Renal cortical epithelial cell (primary cell): Measurements from ENCODE around the gene SMURF2. TPM values are rescaled to one million over a fixed set of nuclear protein-coding genes. Genes with fewer than 3 reads are reported as not detected.

ENCODE experiments used
- DNase-seq: peaks from one replicate; pipeline ENCODE4 v3.0.0-alpha.2; 2011; ENCODE audit warnings: low read depth
- total RNA-seq: library from RNA; depleted of rRNA; stranded (reverse); fragments of >200 nt; gene quantifications from 2 replicates; pipeline ENCODE4 v1.2.3, GENCODE V29; 2014

SMURF2 gene
- total RNA-seq, 1 donor from 2014 or later: 77.1 TPM

GRCh38 chr17:64503341-64503740 lies 158.8 kb downstream of the SMURF2 start:
- no peak for DNase-seq

DNA sequence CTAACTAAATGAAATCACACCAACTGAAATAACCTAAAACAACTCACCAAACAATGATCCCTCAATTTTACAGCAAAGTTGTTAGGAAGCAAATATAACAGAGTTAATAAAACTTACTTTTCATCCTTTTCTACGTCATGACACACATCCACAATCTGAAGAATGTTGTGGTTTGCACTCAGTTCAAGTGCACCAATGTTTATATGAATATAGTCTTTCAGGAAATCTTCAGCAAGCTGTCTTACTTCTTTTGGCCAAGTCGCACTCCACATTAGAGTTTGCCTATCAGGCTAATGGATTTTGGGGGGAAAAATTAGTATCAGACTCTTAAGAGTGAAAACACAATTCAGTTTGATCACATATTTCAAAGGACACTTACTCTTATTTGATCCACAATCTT lies 159.3 kb downstream of the SMURF2 start:
- no peak for DNase-seq

GRCh38 chr17:64502021-64502420 lies 160.1 kb downstream of the SMURF2 start:
- DNase-seq: no peak

- no peak for DNase-seq
Measured at GRCh38 chr17:64500862-64501765, 161.0 kb downstream of the SMURF2 start.

- DNase-seq: no peak
Measured at GRCh38 chr17:64500487-64500859, 161.6 kb downstream of the SMURF2 start.

DNA sequence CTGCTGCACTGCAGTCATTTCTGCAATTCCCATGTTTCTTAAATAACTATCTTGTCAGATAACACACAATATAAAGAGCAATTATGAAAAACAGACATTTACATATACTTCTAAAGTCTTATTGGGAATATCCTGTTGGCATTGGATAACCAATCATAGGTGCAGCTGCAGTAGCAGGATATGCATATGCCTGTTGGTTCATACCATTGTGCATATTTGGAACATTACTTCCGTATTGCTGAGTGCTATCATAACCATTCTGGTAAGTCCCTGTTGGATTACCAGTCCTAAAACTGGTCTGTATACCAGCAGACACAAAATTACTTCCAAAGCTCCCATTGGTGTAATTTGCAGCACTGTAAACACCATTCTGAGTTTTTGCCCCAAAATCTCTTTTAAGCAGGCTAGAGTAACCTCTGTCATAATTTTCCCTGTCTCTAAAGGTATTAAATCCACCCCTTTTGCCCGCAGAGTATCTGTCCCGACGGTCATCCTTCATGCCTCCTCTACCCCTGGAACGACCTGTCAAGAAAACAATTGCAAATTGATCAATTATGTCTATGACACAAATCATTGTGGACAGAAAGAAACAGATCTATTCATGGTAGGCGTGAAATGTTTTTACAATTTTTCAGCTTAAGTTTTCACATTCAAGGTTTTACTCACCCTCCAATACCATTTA lies 162.2 kb downstream of the SMURF2 start:
- DNase-seq: no peak

DNA sequence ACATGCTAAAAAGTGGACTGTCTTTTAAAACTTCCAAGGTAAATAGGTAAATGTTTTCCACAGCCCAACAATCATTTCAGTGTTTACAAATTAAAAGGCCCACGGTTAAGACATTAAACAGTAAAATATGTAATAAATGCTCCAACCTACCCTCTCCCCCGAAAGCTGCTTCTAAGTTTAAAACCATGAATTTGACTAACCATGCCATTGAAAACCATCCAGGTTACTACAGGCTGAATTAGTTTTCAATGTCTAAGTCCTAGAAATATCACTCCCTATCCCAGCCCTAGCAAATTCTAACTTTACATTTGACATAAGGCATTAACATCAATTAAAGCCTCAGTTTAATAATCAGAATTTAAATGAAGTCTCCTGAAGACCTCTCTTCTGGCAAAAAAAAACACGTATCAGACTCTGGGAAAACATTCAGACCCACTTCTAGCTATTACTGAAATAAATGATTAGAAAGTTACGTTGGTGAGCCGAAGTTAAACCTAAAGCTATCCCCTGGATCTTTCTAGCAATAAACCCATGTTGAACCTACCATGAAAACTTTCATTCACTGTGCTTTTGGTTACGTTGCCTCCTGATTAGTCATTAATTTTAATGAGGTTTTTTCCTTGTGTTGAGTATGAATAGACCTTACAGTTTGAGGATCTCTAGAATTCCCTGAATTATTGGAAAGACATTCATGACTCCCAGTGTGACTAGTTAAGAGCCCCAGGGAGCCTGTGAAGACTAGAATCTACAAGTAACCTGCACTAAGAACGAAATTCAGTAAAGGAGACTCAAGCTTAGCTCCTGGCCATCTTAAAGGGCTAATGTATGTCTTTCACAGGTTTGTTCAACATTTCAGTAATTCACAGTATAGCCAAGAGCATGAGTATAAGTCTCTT lies 163.6 kb downstream of the SMURF2 start:
- no peak for DNase-seq

DNA sequence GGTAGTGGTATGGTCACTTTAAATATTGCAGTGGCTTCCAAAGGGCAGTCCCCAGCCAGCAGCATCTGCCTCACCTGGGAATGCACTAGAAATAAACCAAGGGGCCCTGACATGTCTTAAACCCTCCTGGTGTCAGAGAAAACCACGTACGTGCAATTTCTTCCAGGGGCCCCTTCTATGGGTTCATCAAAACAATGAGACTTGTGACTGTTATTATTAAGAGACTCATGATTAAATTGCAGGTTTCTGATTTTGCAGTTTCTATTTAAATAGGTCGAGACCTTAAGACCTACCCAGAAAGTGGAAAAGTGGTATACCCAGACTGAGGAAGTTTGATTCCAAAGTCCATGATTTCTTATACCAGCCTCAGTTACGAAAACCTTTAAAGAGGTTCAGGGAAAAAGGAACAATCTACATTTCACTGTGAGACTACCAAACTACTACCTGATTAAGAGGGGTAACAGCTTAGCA lies 164.5 kb downstream of the SMURF2 start:
- DNase-seq: peak; percentile 16

DNA sequence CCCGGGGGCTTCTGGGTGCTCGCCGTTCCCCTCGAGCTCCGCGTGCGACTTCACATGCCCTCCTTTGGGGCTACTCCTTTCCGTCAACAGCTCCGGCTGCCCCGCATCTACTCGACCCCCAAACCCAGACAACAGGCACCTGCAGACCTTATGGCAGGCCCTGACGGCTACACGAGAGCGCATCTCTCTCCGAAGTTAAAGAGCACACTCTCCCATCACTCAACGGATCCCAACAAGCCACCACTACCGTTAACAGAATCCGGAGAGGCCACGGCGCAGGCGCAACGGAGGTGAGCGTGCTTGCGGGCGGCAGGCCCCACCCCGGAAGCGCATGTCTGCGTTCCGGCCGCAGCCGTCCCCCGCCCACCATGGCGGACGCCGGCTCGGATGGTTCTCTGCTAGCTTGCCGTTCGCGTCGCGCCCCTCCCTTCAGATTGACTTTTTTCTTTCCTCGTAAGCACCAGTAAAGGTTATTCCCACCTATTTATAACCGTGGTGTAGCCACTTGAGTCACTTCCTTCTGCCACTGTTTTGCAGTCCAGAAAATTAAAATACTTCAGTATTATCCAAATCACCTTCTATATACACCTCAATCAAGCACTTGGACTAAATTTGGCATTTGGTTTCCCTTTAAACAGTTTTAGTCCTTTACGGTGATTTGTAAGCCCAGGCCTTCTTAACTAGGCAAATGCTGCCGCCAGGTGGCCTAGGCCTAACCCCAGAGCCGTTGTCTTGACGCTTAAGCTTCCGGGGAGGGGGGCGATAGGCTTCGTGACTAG lies 165.1 kb downstream of the SMURF2 start, which contains the start of gene POLG2:
POLG2 (minus strand) TSS at position 269 of the 779 bp plus-strand sequence; CDS start at position 183, 86 bp downstream.
- peak; percentile 82 for DNase-seq

DNA sequence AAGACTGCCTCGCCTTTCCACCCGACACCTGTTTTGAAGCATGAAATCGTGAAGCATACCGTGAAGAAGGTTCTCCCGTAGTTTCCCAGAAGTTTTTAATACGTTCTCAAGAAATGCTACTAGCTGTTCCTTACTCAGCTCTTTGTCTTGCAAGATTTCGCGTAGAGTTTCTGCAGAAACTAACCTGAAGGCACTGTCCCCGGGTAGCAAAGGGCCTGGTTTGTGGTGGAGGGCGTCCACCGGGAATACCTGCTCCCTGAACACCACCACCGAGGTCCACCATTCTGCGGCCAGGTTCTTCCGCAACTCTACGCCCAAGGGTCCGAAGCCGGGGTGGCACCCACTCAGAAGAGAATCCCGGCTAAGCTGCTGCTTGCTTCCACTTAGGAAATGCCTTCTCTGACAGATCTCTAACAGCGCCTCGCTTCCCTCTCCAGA lies 165.7 kb downstream of the SMURF2 start:
- peak; percentile 29 for DNase-seq

Other genes starting within 250 kb of the SMURF2 start
- 0.20 TPM in 1 of 2 replicates, not detected in the other for gene MILR1, start 213.2 kb downstream of the SMURF2 start, total RNA-seq
- 4.5 and 11.4 TPM in 2 replicates for gene POLG2, start 165.3 kb downstream of the SMURF2 start, total RNA-seq
- 235 and 745 TPM in 2 replicates for gene DDX5, start 156.0 kb downstream of the SMURF2 start, total RNA-seq
- gene CEP95, start 155.3 kb downstream of the SMURF2 start, total RNA-seq: 10.6 and 39.6 TPM in 2 replicates